NCI-H82 treated with DMSO at 0.1 percent for 48 hours (cell line): ENCODE results near the gene PHACTR3.
"Not testable (repeated sequence)": the region's sequence is repeated elsewhere in the genome, so short reads cannot be mapped to it uniquely, and the experiment has no call there.

Experiments used
- DNase-seq: peaks from one replicate; lab custom pipeline; 2025; ENCODE audit not compliant: unreplicated experiment; lab: John Stamatoyannopoulos, UW

PHACTR3 gene

GRCh38 chr20:59603781-59604541 is at the start of gene PHACTR3:
PHACTR3 (plus strand) TSS chr20:59604540; CDS start chr20:59605015, 475 bp downstream.
- DNase-seq, result no peak

DNA sequence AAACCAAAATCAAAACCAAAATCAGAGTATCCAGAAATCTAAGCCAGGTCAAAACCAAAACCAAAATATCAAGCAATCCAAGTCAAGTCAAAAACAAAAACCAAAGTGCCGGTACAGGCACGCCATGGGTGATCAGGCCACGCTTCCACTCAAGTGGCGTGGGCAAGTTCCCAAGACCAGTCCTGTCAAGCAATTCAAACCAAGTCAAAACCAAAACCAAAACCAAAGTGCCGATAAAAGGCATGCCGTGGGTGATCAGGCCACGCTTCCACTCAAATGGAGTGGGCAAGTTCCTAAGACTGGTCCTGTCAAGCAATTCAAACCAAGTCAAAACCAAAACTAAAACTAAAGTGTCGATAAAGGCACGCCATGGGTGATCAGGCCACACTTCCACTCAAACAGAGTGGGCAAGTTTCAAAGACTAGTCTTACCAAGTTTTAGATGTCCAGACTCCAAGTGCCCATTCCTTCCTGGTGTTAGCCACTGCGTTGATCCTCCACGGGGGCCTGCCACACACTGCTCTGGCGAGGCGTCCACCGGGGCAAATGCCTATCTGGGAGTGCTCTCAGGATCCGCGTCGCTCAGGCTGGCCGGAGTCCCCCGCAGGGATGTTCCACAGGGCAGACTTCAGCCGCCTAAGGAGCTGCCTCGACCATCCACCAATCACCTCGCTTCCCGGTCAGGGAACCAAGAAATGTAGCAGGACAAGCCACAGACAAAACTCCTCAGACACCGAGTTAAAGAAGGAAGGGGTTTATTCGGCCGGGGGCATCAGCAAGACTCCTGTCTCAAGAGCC is 46.4 kb upstream of the PHACTR3 start:
- not testable (repeated sequence) for DNase-seq

DNA sequence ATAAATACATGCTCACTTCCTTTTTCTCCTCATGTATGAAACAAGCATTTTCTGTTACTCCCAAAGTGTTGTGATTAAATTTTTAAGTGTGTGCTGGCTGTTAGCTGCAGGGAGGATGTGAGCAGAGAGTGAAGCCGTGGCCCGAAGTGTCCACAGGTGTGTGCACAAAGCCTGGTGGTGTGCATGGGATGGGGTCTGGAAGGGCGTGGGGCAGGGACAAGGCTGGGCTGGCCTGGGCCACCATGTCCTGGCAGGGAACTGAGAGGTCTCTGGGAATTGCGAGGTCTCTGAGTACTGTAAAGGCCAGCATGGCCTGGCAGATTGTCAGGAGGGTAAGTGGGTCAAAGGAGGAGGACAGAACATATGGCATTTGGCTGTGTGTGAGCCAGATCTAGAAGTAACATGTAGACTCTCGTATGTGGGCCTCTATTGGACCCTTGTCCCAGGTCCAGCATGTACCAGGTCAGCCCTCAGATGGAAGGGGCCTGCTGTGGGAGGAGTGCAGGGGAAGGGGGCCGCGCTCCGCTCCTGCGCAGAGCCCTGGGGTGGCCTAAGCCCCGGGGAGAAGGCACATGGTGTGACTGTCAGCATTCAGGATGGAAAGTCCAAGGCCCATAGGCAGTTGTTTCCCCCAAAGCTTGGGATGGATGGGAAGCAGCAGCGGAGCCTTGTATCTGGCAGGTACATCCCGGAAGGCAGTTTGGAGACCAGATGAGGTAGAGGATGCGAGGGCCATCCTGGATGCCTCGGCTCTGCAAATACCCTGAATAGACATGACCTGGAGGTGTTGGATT is 45.1 kb upstream of the PHACTR3 start:
- DNase-seq, result no peak

- no peak for DNase-seq
Observed at GRCh38 chr20:59559863-59560262, 44.5 kb upstream of the PHACTR3 start.

DNA sequence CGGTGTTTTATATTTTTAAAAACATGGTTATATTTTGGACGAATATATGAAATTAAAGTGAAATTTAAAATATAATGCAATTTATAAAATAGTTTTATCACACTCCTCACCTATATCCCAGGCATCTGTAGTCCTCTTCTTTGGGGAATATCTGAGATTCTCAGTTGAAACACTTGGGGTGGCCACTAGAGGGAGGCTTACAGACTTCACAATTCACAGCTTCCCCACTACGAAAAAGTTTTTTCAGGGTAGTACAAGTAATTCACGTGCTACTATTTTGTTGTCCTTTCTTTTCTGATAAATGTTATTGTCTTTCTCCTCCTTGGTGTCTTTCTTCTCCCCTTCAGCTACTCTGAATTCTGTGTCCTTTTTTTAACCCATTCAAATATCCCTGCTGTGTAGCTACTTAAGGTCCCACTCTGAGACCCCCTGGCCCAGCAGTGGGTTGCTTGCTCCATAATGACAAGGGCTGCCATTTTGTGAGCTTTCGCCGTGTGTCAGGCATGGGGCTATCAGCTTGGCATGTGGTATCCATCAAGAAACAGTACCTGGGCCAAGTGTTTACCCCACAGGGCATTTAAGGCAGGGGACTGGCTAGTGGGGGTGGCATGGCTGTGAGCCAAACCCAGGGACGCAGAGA is 43.6 kb upstream of the PHACTR3 start:
- DNase-seq, result no peak

- no peak for DNase-seq
Observed at GRCh38 chr20:59561228-59561605, 43.1 kb upstream of the PHACTR3 start.

DNA sequence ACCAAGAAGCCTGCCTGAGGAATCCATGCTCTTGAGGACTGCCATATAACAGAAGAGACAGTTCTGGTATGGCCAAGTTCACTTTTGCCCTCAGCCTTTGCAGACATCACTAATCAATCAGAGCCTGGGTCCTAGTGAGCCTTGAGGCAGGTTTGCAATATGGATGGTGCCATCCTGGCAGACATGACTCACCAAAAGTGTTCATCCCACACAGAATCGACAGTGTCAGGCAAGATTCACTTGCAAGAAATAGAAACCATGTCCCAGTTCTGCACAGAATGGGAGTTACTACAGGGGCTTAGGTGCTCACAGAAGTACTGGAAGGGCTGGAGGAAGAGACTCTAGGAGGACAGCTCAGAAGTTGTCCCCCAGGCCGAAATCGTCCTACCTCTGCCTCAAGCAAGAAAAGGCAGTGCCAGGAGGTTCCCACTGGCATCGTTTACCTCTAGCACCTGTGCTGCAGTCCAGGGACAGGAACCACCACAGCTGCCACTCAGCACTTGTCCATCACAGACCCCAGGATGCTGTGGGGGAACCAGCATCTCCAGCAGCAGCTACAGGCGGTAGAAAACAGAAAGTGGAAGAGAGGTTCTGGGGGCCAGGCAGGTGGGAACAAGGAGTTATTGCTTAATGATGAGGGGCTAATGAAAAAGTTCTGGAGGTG is 42.6 kb upstream of the PHACTR3 start:
- DNase-seq, result no peak

DNA sequence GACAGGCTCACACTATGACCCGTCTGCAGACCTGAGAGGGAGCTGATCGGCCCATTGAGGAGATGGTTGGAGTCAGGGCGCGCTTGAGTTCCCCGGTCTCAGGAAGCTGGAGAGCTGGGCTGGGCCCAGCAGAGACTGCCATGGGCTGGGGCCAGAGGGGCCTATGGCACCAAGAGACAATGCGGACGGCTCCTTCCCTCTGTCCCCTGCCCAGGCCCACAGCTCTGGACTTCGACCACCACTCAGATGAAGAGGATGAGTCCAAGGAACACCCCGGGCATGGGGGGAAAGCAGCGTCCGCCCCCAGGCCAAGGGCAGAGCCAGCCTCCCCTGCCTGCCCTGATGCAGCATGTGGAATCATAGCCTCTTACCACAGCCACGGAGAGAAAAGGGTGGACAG is 40.2 kb upstream of the PHACTR3 start:
- no peak for DNase-seq

- DNase-seq, result no peak
Observed at GRCh38 chr20:59564943-59565342, 39.4 kb upstream of the PHACTR3 start.

DNA sequence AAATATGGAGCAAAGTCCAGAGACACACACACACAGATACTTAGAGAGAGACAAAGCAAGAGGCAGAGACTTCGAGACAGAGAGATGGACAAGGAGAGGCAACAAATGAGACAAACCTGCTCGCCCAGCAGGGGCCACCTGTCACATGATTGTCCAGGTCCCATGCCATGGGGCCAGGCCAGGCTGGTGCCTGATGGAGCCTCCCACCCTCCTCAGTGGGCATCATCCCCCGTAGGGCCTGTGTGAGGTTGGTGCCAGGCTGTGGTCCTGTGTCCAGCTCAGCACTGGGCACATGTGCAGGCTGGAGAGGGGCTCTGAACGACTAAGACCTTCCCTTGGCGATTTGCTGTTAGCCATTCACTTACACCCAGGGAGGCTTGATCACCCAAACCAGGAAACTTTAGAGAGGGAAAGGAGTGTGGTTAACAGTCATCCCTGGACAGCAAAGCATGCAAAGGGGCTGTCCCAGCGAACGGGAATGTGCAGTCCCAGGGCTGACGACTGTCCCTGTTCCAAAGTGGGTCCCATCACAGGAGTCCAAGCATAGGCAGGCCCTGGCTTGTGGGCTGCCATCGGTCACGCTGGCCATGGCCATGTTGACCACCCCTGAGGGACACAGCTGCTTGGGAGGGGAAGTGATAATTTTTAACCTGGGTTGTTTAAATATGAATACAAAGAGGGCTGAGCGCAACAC is 38.4 kb upstream of the PHACTR3 start:
- DNase-seq, result no peak

GRCh38 chr20:59566631-59567524 is 37.5 kb upstream of the PHACTR3 start:
- DNase-seq, result no peak

GRCh38 chr20:59567585-59568508 is 36.5 kb upstream of the PHACTR3 start:
- DNase-seq, result no peak

DNA sequence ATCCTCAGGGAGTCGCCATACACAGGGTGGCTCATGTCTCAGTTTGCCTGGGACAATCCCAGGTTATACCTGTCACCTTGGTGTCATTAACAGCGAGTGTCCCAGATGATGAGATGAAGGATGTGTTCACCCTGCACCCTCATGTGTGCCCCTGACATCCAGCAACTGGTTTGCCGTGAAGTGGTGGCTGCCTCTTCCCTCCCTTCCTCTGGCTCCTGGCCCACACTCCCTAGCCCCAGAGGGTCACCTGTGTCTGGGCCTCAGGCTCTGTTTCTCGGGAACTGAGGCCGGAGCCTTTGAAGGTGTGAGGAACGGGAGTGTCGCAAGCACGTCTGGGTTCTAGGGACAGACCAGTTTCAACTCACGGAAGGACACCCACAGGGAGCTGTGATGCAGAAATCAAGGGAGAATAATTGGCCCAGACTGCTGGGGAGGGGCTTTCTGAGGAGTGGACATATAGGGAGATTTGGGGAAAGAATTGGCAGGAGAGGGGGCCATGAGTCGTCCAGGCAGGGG is 35.8 kb upstream of the PHACTR3 start:
- no peak for DNase-seq

DNA sequence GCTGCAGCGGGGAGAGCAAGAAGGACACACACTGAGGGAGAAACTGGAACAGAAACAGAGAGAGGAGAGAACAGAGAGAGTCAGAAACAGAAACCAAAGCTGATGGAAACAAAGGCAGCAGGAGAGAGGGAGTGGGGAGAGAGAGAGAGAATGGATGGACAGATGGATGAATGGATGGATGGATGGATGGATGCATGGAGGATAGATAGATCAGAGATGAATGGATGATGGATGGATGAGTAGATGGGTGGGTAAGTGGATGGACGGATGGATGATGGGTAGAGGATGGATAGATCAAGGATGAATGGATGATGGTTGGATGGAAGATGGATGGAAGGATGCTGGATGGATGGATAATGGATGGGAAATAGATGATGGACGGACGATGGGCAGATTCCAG is 35.0 kb upstream of the PHACTR3 start:
- DNase-seq, result no peak

GRCh38 chr20:59571151-59571550 is 33.2 kb upstream of the PHACTR3 start:
- DNase-seq, result no peak

- no peak for DNase-seq
Observed at GRCh38 chr20:59571551-59572314, 32.6 kb upstream of the PHACTR3 start.

GRCh38 chr20:59572515-59572914 is 31.8 kb upstream of the PHACTR3 start:
- DNase-seq, result no peak
